ENCODE data around the gene REXO4. TPM values are rescaled to one million over a fixed set of nuclear protein-coding genes. Genes with fewer than 3 reads are reported as not detected.

Gene REXO4
- total and polyA plus RNA-seq, 2 experiments from 2014 or later = 31.1 to 36.3 TPM

DNA sequence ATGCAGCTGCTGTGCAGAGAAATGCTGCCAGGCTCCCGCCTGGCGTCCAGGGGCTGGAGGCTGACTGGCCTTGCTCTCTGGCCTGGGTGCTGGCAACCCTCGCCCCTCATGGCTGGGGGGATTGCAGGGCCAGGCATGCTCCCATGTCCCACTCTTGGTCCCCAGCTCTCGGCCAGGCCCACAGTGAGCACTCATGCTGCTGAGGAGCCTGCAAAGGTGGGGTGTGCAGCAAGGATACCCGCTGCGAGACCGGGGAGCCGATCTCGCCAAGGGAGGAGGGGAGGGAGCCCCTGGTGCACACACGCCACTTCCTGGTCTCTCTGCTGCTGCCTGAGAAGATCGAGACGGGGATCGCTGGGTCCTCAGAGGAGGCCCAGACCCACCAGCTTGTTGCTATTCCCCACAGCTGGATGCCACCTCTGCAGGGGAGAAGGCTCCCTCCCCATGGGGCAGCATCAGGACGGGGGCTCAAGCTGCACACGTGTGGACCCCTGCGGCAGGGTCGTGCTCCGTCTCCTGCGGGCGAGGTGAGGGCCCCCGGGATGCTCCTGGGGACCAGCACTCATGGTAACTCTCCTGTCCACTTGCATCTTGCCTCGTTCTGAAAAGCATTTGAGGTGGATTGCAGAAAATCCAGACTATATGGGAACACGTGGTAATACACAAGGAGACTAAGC is 27.6 kb upstream of the REXO4 start:
- ATAC-seq (no peak), DNase-seq (ENCODE audit: low spot score) (no peak)
- no peaks in the 10 kb centered on the region for H3K36me3 ChIP-seq (ENCODE audit: insufficient read depth)
- no peak overlapping the region for H3K4me2 ChIP-seq
- no peaks in the 10 kb centered on the region; the same call in 2 of the 3 replicates for H3K36me3 Mint-ChIP-seq (ENCODE audit: low read depth)
- H3K9me2 ChIP-seq (ENCODE audit: insufficient read depth) = no peaks in the 10 kb centered on the region
- H4K20me1 ChIP-seq (replicated peaks; ENCODE audit: insufficient read depth) = no peaks in the 10 kb centered on the region
- H3K27me3 ChIP-seq (ENCODE audit: insufficient read depth) = no peaks in the 10 kb centered on the region
- TF ChIP-seq, protein P1, sequence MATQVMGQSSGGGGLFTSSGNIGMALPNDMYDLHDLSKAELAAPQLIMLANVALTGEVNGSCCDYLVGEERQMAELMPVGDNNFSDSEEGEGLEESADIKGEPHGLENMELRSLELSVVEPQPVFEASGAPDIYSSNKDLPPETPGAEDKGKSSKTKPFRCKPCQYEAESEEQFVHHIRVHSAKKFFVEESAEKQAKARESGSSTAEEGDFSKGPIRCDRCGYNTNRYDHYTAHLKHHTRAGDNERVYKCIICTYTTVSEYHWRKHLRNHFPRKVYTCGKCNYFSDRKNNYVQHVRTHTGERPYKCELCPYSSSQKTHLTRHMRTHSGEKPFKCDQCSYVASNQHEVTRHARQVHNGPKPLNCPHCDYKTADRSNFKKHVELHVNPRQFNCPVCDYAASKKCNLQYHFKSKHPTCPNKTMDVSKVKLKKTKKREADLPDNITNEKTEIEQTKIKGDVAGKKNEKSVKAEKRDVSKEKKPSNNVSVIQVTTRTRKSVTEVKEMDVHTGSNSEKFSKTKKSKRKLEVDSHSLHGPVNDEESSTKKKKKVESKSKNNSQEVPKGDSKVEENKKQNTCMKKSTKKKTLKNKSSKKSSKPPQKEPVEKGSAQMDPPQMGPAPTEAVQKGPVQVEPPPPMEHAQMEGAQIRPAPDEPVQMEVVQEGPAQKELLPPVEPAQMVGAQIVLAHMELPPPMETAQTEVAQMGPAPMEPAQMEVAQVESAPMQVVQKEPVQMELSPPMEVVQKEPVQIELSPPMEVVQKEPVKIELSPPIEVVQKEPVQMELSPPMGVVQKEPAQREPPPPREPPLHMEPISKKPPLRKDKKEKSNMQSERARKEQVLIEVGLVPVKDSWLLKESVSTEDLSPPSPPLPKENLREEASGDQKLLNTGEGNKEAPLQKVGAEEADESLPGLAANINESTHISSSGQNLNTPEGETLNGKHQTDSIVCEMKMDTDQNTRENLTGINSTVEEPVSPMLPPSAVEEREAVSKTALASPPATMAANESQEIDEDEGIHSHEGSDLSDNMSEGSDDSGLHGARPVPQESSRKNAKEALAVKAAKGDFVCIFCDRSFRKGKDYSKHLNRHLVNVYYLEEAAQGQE (IDR thresholded peaks at IDR 0.05; ENCODE audit: unreplicated experiment) = no peak
- no peak for TF ChIP-seq EZH2phosphoT487 (IDR thresholded peaks at IDR 0.05; ENCODE audit: unreplicated experiment)
- TF ChIP-seq EZH2 (IDR thresholded peaks at IDR 0.05; ENCODE audit: low read depth, unreplicated experiment) = no peak
- no peak for TF ChIP-seq NANOG (IDR thresholded peaks at IDR 0.05; ENCODE audit: borderline replicate concordance)
- TF ChIP-seq JUNB (IDR thresholded peaks at IDR 0.05; ENCODE audit: unreplicated experiment) = no peak
- TF ChIP-seq ZNF331 (CRISPR knock-in tag; IDR thresholded peaks at IDR 0.05; ENCODE audit: low read depth) = no peak
- TF ChIP-seq STAT1 (IDR thresholded peaks at IDR 0.05; ENCODE audit: unreplicated experiment) = no peak
- no peak for TF ChIP-seq ZNF114 (CRISPR knock-in tag; IDR thresholded peaks at IDR 0.05)
- TF ChIP-seq CREB1 (CRISPR knock-in tag; IDR thresholded peaks at IDR 0.05; ENCODE audit: low read depth) = no peak
- TF ChIP-seq, protein P2, sequence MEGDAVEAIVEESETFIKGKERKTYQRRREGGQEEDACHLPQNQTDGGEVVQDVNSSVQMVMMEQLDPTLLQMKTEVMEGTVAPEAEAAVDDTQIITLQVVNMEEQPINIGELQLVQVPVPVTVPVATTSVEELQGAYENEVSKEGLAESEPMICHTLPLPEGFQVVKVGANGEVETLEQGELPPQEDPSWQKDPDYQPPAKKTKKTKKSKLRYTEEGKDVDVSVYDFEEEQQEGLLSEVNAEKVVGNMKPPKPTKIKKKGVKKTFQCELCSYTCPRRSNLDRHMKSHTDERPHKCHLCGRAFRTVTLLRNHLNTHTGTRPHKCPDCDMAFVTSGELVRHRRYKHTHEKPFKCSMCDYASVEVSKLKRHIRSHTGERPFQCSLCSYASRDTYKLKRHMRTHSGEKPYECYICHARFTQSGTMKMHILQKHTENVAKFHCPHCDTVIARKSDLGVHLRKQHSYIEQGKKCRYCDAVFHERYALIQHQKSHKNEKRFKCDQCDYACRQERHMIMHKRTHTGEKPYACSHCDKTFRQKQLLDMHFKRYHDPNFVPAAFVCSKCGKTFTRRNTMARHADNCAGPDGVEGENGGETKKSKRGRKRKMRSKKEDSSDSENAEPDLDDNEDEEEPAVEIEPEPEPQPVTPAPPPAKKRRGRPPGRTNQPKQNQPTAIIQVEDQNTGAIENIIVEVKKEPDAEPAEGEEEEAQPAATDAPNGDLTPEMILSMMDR (conservative IDR thresholded peaks at IDR 0.05; ENCODE audit: low read depth in 2 of 2) = no peak
- TF ChIP-seq, protein P3, sequence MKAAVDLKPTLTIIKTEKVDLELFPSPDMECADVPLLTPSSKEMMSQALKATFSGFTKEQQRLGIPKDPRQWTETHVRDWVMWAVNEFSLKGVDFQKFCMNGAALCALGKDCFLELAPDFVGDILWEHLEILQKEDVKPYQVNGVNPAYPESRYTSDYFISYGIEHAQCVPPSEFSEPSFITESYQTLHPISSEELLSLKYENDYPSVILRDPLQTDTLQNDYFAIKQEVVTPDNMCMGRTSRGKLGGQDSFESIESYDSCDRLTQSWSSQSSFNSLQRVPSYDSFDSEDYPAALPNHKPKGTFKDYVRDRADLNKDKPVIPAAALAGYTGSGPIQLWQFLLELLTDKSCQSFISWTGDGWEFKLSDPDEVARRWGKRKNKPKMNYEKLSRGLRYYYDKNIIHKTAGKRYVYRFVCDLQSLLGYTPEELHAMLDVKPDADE (IDR thresholded peaks at IDR 0.05) = no peak
- TF ChIP-seq POLR2AphosphoS5 (IDR thresholded peaks at IDR 0.05; ENCODE audit: low read depth) = no peak
- TF ChIP-seq, protein P4, sequence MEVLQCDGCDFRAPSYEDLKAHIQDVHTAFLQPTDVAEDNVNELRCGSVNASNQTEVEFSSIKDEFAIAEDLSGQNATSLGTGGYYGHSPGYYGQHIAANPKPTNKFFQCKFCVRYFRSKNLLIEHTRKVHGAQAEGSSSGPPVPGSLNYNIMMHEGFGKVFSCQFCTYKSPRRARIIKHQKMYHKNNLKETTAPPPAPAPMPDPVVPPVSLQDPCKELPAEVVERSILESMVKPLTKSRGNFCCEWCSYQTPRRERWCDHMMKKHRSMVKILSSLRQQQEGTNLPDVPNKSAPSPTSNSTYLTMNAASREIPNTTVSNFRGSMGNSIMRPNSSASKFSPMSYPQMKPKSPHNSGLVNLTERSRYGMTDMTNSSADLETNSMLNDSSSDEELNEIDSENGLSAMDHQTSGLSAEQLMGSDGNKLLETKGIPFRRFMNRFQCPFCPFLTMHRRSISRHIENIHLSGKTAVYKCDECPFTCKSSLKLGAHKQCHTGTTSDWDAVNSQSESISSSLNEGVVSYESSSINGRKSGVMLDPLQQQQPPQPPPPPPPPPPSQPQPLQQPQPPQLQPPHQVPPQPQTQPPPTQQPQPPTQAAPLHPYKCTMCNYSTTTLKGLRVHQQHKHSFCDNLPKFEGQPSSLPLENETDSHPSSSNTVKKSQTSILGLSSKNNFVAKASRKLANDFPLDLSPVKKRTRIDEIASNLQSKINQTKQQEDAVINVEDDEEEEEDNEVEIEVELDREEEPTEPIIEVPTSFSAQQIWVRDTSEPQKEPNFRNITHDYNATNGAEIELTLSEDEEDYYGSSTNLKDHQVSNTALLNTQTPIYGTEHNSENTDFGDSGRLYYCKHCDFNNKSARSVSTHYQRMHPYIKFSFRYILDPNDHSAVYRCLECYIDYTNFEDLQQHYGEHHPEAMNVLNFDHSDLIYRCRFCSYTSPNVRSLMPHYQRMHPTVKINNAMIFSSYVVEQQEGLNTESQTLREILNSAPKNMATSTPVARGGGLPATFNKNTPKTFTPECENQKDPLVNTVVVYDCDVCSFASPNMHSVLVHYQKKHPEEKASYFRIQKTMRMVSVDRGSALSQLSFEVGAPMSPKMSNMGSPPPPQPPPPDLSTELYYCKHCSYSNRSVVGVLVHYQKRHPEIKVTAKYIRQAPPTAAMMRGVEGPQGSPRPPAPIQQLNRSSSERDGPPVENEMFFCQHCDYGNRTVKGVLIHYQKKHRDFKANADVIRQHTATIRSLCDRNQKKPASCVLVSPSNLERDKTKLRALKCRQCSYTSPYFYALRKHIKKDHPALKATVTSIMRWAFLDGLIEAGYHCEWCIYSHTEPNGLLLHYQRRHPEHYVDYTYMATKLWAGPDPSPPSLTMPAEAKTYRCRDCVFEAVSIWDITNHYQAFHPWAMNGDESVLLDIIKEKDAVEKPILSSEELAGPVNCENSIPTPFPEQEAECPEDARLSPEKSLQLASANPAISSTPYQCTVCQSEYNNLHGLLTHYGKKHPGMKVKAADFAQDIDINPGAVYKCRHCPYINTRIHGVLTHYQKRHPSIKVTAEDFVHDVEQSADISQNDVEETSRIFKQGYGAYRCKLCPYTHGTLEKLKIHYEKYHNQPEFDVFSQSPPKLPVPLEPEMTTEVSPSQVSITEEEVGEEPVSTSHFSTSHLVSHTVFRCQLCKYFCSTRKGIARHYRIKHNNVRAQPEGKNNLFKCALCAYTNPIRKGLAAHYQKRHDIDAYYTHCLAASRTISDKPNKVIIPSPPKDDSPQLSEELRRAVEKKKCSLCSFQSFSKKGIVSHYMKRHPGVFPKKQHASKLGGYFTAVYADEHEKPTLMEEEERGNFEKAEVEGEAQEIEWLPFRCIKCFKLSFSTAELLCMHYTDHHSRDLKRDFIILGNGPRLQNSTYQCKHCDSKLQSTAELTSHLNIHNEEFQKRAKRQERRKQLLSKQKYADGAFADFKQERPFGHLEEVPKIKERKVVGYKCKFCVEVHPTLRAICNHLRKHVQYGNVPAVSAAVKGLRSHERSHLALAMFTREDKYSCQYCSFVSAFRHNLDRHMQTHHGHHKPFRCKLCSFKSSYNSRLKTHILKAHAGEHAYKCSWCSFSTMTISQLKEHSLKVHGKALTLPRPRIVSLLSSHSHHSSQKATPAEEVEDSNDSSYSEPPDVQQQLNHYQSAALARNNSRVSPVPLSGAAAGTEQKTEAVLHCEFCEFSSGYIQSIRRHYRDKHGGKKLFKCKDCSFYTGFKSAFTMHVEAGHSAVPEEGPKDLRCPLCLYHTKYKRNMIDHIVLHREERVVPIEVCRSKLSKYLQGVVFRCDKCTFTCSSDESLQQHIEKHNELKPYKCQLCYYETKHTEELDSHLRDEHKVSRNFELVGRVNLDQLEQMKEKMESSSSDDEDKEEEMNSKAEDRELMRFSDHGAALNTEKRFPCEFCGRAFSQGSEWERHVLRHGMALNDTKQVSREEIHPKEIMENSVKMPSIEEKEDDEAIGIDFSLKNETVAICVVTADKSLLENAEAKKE (CRISPR knock-in tag; IDR thresholded peaks at IDR 0.05) = no peak
- no peaks in the 10 kb centered on the region for H3K4me1 Mint-ChIP-seq
- no peaks in the 10 kb centered on the region for H3K4me1 ChIP-seq (ENCODE audit: insufficient read depth)
- no peak overlapping the region for H3K4me3 Mint-ChIP-seq
- H3K79me2 ChIP-seq (replicated peaks; ENCODE audit: insufficient read depth) = no peaks in the 10 kb centered on the region
- peaks cover 4% of the 10 kb centered on the region for H3K27me3 Mint-ChIP-seq (ENCODE audit: insufficient read depth, low read depth, poor library complexity)
- no peak overlapping the region for H3K27ac Mint-ChIP-seq
- no peaks in the 10 kb centered on the region for H3K9me3 Mint-ChIP-seq
- no peak overlapping the region for H3K4me3 ChIP-seq
- H3F3A ChIP-seq (replicated peaks; ENCODE audit: low read depth) = no peaks in the 10 kb centered on the region
- H2AFZ ChIP-seq = no peak overlapping the region
- no peak overlapping the region for H3K27ac ChIP-seq (ENCODE audit: low read depth)

All from GM23338 (cell line).